Colonic mucosa (tissue), 4 donors: ENCODE data around the gene PKMYT1. TPM values are rescaled to one million over a fixed set of nuclear protein-coding genes. Genes with fewer than 3 reads are reported as not detected.
"Not testable (repeated sequence)": the region's sequence is repeated elsewhere in the genome, so short reads cannot be mapped to it uniquely, and the experiment has no call there.

ENCODE experiments used
- DNase-seq: peaks from one replicate; pipeline ENCODE4 v3.0.0-alpha.2; 2020
- H3K27ac ChIP-seq: fragments of 200-600 bp; one replicate; pipeline ENCODE4 v1.8.0; 2021
- H3K27me3 ChIP-seq: fragments of 200-600 bp; one replicate; pipeline ENCODE4 v1.8.0; 2021
- H3K36me3 ChIP-seq: fragments of 200-600 bp; one replicate; pipeline ENCODE4 v1.8.0; 2021
- H3K4me1 ChIP-seq: fragments of 200-600 bp; one replicate; pipeline ENCODE4 v1.8.0; 2021; ENCODE audit warnings: mild to moderate bottlenecking
- H3K4me3 ChIP-seq: fragments of 200-600 bp; one replicate; pipeline ENCODE4 v1.8.0; 2021
- H3K9ac ChIP-seq, 2 donors: one replicate each; pipeline ENCODE4 v1.7.0; 2013; ENCODE audit warnings: control low read depth in 2 of 2, low read depth in 2 of 2, low read length in 2 of 2
- H3K9me3 ChIP-seq: fragments of 200-600 bp; one replicate; pipeline ENCODE4 v1.8.0; 2021
- intact Hi-C: fragments of 100-400 bp; cut with DNase I; formaldehyde crosslinking; loops from one replicate; pipeline ENCODE4 v1.14.1; 2022
- total RNA-seq, 2 donors: library from RNA; stranded (reverse); fragmentation: NEBNext Ultra II Directional in 1 of 2; extraction: Animal tissue kit (Norgen Biotek cat#: 25700) in 1 of 2; gene quantifications; one replicate each; pipeline ENCODE4 v1.2.1, GENCODE V29; 2021
- TF ChIP-seq, protein P1 (sequence below): fragments of 200-600 bp; IDR thresholded peaks from one replicate; pipeline ENCODE4 v1.8.0; 2022; ENCODE audit warnings: antibody characterized with exemption, mild to moderate bottlenecking
- donor health status: healthy.
- donor health status: DM: no; HTN: no; CAD: no.
- donor health status: DM: no; HTN: no; CAD: no.

Gene PKMYT1
- total RNA-seq, 2 donors from 2014 or later = 9.5 to 76.6 TPM

DNA sequence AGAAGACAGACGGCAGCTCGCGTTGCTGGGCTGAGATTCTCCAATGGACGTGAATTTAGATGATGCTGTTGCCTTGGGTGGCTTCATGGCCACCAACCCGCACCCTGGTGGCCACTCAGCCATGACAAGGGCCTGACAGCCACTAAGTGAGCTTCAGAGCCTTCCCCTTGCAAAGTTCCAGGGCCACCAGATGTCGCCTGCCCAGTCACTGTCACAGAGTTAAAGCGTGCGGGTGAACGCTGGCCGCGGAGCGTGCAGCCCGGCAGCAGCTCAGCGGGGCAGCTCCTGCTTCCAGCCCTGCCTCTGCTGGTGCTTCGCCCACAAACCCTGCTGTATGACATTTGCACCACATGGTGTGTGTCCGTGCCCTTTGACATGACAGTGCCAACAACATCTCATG is 29.5 kb downstream of the PKMYT1 start:
- H3K36me3 ChIP-seq = no peaks in the 10 kb centered on the region
- no peak overlapping the region for H3K27ac ChIP-seq
- no peak for DNase-seq
- peaks cover 5% of the 10 kb centered on the region for H3K4me1 ChIP-seq
- intact Hi-C loops = no loop called here
- no peaks in the 10 kb centered on the region for H3K9me3 ChIP-seq
- TF ChIP-seq, protein P1, sequence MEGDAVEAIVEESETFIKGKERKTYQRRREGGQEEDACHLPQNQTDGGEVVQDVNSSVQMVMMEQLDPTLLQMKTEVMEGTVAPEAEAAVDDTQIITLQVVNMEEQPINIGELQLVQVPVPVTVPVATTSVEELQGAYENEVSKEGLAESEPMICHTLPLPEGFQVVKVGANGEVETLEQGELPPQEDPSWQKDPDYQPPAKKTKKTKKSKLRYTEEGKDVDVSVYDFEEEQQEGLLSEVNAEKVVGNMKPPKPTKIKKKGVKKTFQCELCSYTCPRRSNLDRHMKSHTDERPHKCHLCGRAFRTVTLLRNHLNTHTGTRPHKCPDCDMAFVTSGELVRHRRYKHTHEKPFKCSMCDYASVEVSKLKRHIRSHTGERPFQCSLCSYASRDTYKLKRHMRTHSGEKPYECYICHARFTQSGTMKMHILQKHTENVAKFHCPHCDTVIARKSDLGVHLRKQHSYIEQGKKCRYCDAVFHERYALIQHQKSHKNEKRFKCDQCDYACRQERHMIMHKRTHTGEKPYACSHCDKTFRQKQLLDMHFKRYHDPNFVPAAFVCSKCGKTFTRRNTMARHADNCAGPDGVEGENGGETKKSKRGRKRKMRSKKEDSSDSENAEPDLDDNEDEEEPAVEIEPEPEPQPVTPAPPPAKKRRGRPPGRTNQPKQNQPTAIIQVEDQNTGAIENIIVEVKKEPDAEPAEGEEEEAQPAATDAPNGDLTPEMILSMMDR = no peak
- no peaks in the 10 kb centered on the region for H3K27me3 ChIP-seq
- H3K9ac ChIP-seq = no peak overlapping the region
- H3K4me3 ChIP-seq = no peak overlapping the region

DNA sequence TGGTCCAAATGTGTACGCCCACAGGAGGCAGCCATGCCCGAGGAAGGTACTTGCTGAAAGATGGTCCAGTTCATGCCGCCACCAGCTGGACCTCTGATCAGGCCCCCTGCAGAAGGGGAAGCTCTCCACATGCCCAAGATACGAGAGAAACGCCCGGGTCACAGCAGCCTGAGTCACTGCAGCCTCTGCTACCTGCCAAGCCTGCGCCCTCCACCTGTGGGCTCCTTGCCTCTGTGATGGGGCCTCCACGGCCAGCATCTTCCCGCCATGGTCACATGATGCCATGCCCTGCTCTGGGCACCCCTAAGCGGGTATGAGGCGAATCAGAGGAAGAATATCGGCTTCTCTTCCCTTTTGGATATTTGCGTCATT is 29.9 kb downstream of the PKMYT1 start:
- TF ChIP-seq, protein P1 = no peak
- DNase-seq = no peak
- H3K9me3 ChIP-seq = no peaks in the 10 kb centered on the region
- H3K4me3 ChIP-seq = no peak overlapping the region
- H3K9ac ChIP-seq = no peak overlapping the region
- intact Hi-C loops = no loop called here
- H3K4me1 ChIP-seq = peaks cover 3% of the 10 kb centered on the region
- no peaks in the 10 kb centered on the region for H3K27me3 ChIP-seq
- no peak overlapping the region for H3K27ac ChIP-seq
- no peaks in the 10 kb centered on the region for H3K36me3 ChIP-seq

DNA sequence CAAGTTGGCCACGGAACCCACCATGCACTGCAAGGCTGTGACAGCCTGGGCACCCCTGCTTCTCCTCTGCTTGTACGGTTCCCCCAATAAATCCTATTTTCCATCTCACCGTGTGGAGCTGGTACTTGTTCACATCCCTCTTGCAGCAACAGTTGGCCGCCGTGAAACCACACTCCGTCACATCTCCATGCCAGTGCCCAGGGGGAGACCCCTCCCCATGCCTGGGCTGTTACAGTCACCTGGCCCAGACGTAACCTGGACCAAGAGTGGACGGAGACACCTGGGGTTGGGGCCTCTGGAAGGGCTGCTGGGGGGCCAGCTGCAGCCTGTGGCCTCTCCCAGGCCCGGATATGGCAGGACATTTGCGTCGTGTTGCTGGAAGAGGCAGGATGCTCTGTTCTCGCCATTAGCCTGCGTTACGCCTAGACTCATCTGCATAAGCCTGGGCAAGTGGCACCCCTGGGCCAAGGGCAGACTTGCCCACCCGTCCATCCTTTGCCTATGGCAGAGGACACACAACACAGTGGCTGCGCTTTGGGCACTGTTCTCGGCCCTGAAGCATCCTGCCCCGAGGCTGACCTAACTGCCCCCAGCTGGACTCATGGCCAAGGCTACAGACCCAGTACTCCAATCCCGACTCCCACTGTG is 30.4 kb downstream of the PKMYT1 start:
- intact Hi-C loops = no loop called here
- Histone ChIP-seq H3K4me3 (no peak overlapping the region), H3K4me1 (no peaks in the 10 kb centered on the region), H3K27me3 (no peaks in the 10 kb centered on the region), H3K9me3 (no peaks in the 10 kb centered on the region), H3K27ac (no peak overlapping the region), H3K9ac (no peak overlapping the region), H3K36me3 (no peaks in the 10 kb centered on the region)
- TF ChIP-seq, protein P1 = no peak
- DNase-seq = no peak

DNA sequence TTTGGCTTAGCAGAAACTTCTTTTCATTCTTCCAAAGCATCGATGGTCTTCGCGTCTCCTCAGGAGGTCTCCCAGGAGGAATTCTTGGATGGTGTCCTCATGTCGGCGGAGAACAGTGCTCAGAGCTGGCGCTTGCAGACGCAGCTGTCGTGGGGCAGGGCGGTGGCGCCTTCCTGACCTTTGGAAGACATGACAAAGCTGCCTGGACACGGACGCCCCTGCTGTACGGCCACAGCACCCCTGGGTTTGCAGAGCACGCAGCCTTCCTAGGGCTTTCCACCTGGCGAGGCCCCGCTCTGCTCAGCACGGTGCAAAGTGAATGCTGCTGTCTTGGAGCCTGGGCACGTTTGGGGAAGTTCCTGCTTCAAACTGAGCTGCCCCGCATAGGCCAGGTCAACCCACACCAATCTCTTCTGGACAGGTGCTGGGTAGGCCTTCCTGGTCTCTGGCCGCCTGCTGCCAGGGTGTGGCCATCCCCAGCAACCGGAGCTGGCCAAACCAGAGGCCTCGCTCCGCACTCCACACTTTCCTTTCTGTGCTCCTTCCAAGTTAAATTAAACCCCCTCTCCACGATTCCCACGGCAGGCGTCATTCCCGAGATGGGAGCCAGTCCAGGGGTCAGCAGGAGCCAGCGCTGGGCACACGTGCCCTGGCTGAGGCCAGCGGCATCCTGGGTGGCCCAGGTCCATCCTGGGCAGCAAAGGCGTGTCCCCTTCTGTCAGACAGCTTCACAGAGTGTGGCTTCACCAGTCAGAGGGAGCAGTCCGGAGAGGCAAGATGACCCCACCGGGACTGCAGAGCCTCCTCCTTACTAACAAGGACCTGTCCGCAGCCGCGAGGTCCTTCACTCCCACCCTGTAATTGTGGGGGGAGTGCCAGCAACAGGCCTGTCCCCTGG is 31.2 kb downstream of the PKMYT1 start:
- no peak overlapping the region for H3K4me3 ChIP-seq
- no peaks in the 10 kb centered on the region for H3K9me3 ChIP-seq
- no peaks in the 10 kb centered on the region for H3K36me3 ChIP-seq
- TF ChIP-seq, protein P1 = no peak
- no peak for DNase-seq
- no peaks in the 10 kb centered on the region for H3K4me1 ChIP-seq
- no peaks in the 10 kb centered on the region for H3K27me3 ChIP-seq
- H3K27ac ChIP-seq = no peak overlapping the region
- intact Hi-C loops = no loop called here
- H3K9ac ChIP-seq = no peak overlapping the region

DNA sequence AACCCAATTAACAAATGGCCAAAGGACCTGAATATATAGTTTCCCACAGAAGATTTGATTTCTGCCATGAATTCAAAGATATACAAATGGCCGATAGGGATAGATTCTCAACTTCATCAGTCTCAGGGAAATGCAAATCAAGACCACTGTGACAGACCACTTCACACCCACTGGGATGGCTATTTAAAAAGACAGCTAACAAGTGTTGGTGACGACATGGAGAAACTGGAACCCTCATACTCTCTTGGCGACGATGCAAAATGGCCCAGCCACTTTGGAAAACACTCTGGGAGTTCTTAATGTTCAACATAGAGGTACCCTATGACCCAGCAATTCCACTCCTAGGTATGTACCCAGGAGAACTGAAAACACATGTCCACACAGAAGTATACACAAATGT is 33.6 kb downstream of the PKMYT1 start:
- no peaks in the 10 kb centered on the region for H3K36me3 ChIP-seq
- intact Hi-C loops = no loop called here

DNA sequence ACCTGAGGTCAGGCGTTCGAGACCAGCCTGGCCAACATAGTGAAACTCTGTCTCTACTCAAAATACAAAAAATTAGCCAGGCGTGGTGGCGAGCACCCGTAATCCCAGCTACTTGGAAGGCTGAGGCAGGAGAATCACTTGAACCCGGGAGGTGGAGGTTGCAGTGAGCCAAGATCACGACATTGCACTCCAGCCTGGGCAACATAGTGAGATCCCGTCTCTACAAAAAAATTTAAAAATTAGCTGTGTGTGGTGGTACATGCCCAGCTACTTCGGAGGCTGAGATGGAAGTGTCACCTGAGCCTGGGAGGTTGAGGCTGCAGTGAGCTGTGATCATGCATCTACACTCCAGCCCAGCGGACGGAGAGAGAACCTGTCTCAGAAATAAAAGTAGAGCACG is 36.5 kb downstream of the PKMYT1 start:
- H3K4me3 ChIP-seq, H3K27ac ChIP-seq, intact Hi-C loops, H3K27me3 ChIP-seq, H3K9ac ChIP-seq, H3K36me3 ChIP-seq, DNase-seq, H3K9me3 ChIP-seq, H3K4me1 ChIP-seq: not testable (repeated sequence)

More for the DNA sequence above, 33.6 kb downstream of the PKMYT1 start:
- no peaks in the 10 kb centered on the region for H3K4me1 ChIP-seq
- no peaks in the 10 kb centered on the region for H3K9me3 ChIP-seq
- no peak overlapping the region for H3K27ac ChIP-seq
- DNase-seq = no peak
- TF ChIP-seq, protein P1 = no peak
- H3K27me3 ChIP-seq = no peaks in the 10 kb centered on the region
- no peak overlapping the region for H3K4me3 ChIP-seq
- no peak overlapping the region for H3K9ac ChIP-seq
